NT2/D1 (cell line): ENCODE results near the gene USP1.
A peak's percentile ranks its signal among the peaks of the same experiment; 100 is the strongest.

ENCODE experiments used
- YY1 ChIP-seq: IDR thresholded peaks from 2 replicates; pipeline ENCODE4 v1.6.1; 2011; ENCODE audit not compliant: insufficient read length, insufficient read depth
- ZNF274 ChIP-seq: IDR thresholded peaks from 2 replicates; pipeline ENCODE4 v1.6.1; 2011; ENCODE audit warnings: mild to moderate bottlenecking, low read depth, low read length

DNA sequence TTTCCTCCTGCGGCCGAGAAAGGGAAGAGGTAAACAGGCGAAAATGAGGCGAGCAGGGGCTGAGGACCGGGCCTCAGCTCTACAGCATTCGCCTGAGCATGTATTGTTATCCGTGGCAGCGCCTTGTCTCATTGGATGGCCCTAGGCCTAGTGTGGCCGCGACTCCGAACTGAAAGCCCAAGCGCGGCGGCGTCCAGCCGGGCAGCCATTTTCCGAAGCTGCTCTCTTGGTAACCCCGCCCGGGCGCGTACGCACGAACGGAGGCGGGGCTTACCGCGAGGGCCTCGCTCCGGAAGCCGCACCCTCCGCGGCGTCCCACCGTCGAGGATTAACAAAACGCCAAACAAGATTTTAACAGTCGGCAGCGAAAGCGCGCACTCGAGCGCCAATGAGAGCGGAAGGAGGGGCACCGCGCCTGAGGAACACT lies 797 bp upstream of the USP1 start:
- TF ChIP-seq YY1, result peak; percentile 88
- TF ChIP-seq ZNF274, result no peak
